Prostate gland (tissue), 2 donors: Measurements from ENCODE around the gene SLC10A3.

Experiments
- CTCF ChIP-seq, 4 experiments: fragments of 200-600 bp in 2 of 4; fragments of 450-650 bp in 2 of 4; sonication (generic) in 2 of 4; IDR thresholded peaks; 1 replicate in 3 of 4; 2 replicates in 1 of 4; pipeline ENCODE4 v1.5.1; 2016 to 2019; ENCODE audit warnings: antibody characterized with exemption in 4 of 4, mild to moderate bottlenecking in 2 of 4, moderate library complexity in 2 of 4
- POLR2A ChIP-seq: fragments of 450-650 bp; IDR thresholded peaks from one replicate; pipeline ENCODE4 v1.6.1; 2016; ENCODE audit warnings: antibody characterized with exemption, mild to moderate bottlenecking
- POLR2AphosphoS5 ChIP-seq: sonication (generic); formaldehyde crosslinking; IDR thresholded peaks from one replicate; pipeline ENCODE4 v1.6.1; 2017; ENCODE audit warnings: antibody characterized with exemption

GRCh38 chrX:154472685-154473632 is 17.5 kb downstream of the SLC10A3 start:
- TF ChIP-seq CTCF (IDR thresholded peaks at IDR 0.05) (no peak), POLR2A (no peak), POLR2AphosphoS5 (no peak)
